Central memory CD4-positive, alpha-beta T cell (primary cell): Measurements from ENCODE around the gene ESPNL.

Experiments used
- DNase-seq: peaks from one replicate; pipeline ENCODE4 v3.0.0; 2022

The ESPNL gene

GRCh38 chr2:238176613-238177012, 76.5 kb downstream of the ESPNL start:
- DNase-seq: no peak

- DNase-seq: no peak
These were observed 80.4 kb downstream of the ESPNL start for GRCh38 chr2:238180554-238180953.

GRCh38 chr2:238182362-238182761, 82.2 kb downstream of the ESPNL start:
- no peak for DNase-seq
